Left lung (tissue), 14 donors: ENCODE data around the gene ARCN1. TPM values are rescaled to one million over a fixed set of nuclear protein-coding genes. Genes with fewer than 3 reads are reported as not detected.

Experiments
- ATAC-seq: fragments of 200-7000 bp; cut with Tn5 transposase; one replicate; pipeline ENCODE4 v1.9.1; 2020; ENCODE audit warnings: moderate library complexity
- DNase-seq, 4 donors: peaks; one replicate each; pipeline ENCODE4 v3.0.0-alpha.2; 2013 to 2020
- H3K27ac ChIP-seq, 2 donors: fragments of 200-600 bp; sonication (generic) in 1 of 2; one replicate each; pipeline versions ENCODE4 v1.5.0 to v1.8.0; 2020 to 2021
- H3K27me3 ChIP-seq, 2 donors: fragments of 200-600 bp; sonication (generic) in 1 of 2; one replicate each; pipeline versions ENCODE4 v1.5.0 to v1.8.0; 2020 to 2021
- H3K36me3 ChIP-seq, 2 donors: fragments of 200-600 bp; sonication (generic) in 1 of 2; one replicate each; pipeline versions ENCODE4 v1.5.0 to v1.8.0; 2020 to 2021
- H3K4me1 ChIP-seq, 2 donors: fragments of 200-600 bp; one replicate each; pipeline ENCODE4 v1.8.0; 2021
- H3K4me3 ChIP-seq, 2 donors: fragments of 200-600 bp; sonication (generic) in 1 of 2; one replicate each; pipeline versions ENCODE4 v1.5.0 to v1.8.0; 2020 to 2021; ENCODE audit warnings: mild to moderate bottlenecking in 1 of 2
- H3K9me3 ChIP-seq, 2 donors: fragments of 200-600 bp; sonication (generic) in 1 of 2; one replicate each; pipeline versions ENCODE4 v1.5.0 to v1.8.0; 2020 to 2021
- CTCF ChIP-seq, 2 donors: fragments of 200-600 bp; sonication (generic) in 1 of 2; IDR thresholded peaks; one replicate each; pipeline versions ENCODE4 v1.5.0 to v1.8.0; 2021; ENCODE audit warnings: antibody characterized with exemption in 2 of 2
- intact Hi-C, 2 donors: fragments of 100-400 bp; cut with DNase I; formaldehyde crosslinking; loops; one replicate each; pipeline versions ENCODE4 v1.11.2 to v1.14.2; 2022
- long read RNA-seq, 12 donors: library from polyadenylated mRNA in 2 of 12; unstranded in 2 of 12; transcript quantifications; one replicate each; pipeline ENCODE4 v2.0.0 and lab custom pipeline, GENCODE V29; 2019 to 2026
- polyA plus RNA-seq, 6 donors: library from polyadenylated mRNA; unstranded; fragments of 120-200 nt; gene quantifications; one replicate each; pipeline ENCODE4 v1.2.1, GENCODE V29; 2013; ENCODE audit not compliant: insufficient read length in 6 of 6
- total RNA-seq, 2 donors: library from RNA; stranded (reverse); fragmentation: NEBNext Ultra II Directional; extraction: Animal tissue kit (Norgen Biotek cat#: 25700); gene quantifications; one replicate each; pipeline ENCODE4 v1.2.1, GENCODE V29; 2021
- donor health status: DM: no; HTN: yes; CAD: no.
- donor health status: DM: no; HTN: no; CAD: no.

Gene ARCN1
- total RNA-seq (100 to 1,000 TPM; 141 to 163 TPM), polyA plus RNA-seq (100 to 1,000 TPM; 150 to 171 (median 168) TPM)
- long read RNA-seq, donor 1, transcript ARCN1-201 (10 exons, 3,845 nt): major isoform, 19 of 72 reads
- long read RNA-seq, donor 1, partial matches to known transcripts: 53 of 72 reads
- long read RNA-seq, donor 1, other reads (novel, unspliced or antisense): 0 of 72 reads
- long read RNA-seq, donor 2, transcript ARCN1-201 (10 exons, 3,845 nt): major isoform, 19 of 114 reads
- long read RNA-seq, donor 2, partial matches to known transcripts: 94 of 114 reads
- long read RNA-seq, donor 2, other reads (novel, unspliced or antisense): 0 of 114 reads
- long read RNA-seq, donor 3, transcript ARCN1-201 (10 exons, 3,845 nt): major isoform, 16 of 35 reads
- long read RNA-seq, donor 3, partial matches to known transcripts: 19 of 35 reads
- long read RNA-seq, donor 3, other reads (novel, unspliced or antisense): 0 of 35 reads
- long read RNA-seq, donor 4, partial matches to known transcripts: 9 of 11 reads
- long read RNA-seq, donor 4, other reads (novel, unspliced or antisense): 2 of 11 reads
- long read RNA-seq, donor 5, transcript ARCN1-201 (10 exons, 3,845 nt): major isoform, 21 of 65 reads
- long read RNA-seq, donor 5, partial matches to known transcripts: 44 of 65 reads
- long read RNA-seq, donor 5, other reads (novel, unspliced or antisense): 0 of 65 reads
- long read RNA-seq, donor 6, transcript ARCN1-201 (10 exons, 3,845 nt): major isoform, 11 of 66 reads
- long read RNA-seq, donor 6, partial matches to known transcripts: 55 of 66 reads
- long read RNA-seq, donor 6, other reads (novel, unspliced or antisense): 0 of 66 reads
- long read RNA-seq, donor 7, transcript ARCN1-201 (10 exons, 3,845 nt): major isoform, 11 of 17 reads
- long read RNA-seq, donor 7, partial matches to known transcripts: 5 of 17 reads
- long read RNA-seq, donor 7, other reads (novel, unspliced or antisense): 0 of 17 reads
- long read RNA-seq, donor 8, transcript ARCN1-201 (10 exons, 3,845 nt): major isoform, 14 of 74 reads
- long read RNA-seq, donor 8, partial matches to known transcripts: 59 of 74 reads
- long read RNA-seq, donor 8, other reads (novel, unspliced or antisense): 0 of 74 reads
- long read RNA-seq, donor 9: 0 reads
- long read RNA-seq, donor 10, partial matches to known transcripts: 1 of 1 reads
- long read RNA-seq, donor 10, other reads (novel, unspliced or antisense): 0 of 1 reads
- long read RNA-seq, donor 11, transcript ARCN1-201 (10 exons, 3,845 nt): major isoform, 9 of 38 reads
- long read RNA-seq, donor 11, partial matches to known transcripts: 29 of 38 reads
- long read RNA-seq, donor 11, other reads (novel, unspliced or antisense): 0 of 38 reads
- long read RNA-seq, donor 12, transcript ARCN1-201 (10 exons, 3,845 nt): major isoform, 8 of 20 reads
- long read RNA-seq, donor 12, partial matches to known transcripts: 12 of 20 reads
- long read RNA-seq, donor 12, other reads (novel, unspliced or antisense): 0 of 20 reads

- TF ChIP-seq CTCF (IDR thresholded peaks at IDR 0.05): no peak
- intact Hi-C loops: no loop called here
- peak; percentile 92 for ATAC-seq
- Histone ChIP-seq H3K27ac (peak within 1 kb of the TSS; percentile 97 to 99), H3K9me3 (no peaks in the 10 kb centered on the region), H3K4me1 (peaks cover 22 to 41% of the 10 kb centered on the region in 2 donors), H3K27me3 (no peaks in the 10 kb centered on the region), H3K4me3 (peak within 1 kb of the TSS; percentile 98 to 100), H3K36me3 (peaks cover 0 to 1% of the 10 kb centered on the region in 2 donors)
- peak; percentile 83 to 92 (median 88) for DNase-seq
These were observed at the start of gene ARCN1 for GRCh38 chr11:118572061-118572980. TSS of gene ARCN1 (plus strand) at chr11:118572409. CDS start at chr11:118572548, 139 bp downstream.

- ATAC-seq: peak; percentile 80
These were observed 49.6 kb upstream of the ARCN1 start for GRCh38 chr11:118522571-118523072.

GRCh38 chr11:118524356-118524755 lies 47.9 kb upstream of the ARCN1 start:
- ATAC-seq: no peak
- Histone ChIP-seq H3K27ac (peak overlapping the region in 1 of 2 donors; percentile 4), H3K4me3 (no peak overlapping the region), H3K9me3 (no peaks in the 10 kb centered on the region), H3K27me3 (no peaks in the 10 kb centered on the region), H3K4me1 (peaks cover under 1 to 6% of the 10 kb centered on the region in 2 donors), H3K36me3 (peaks cover 3 to 61% of the 10 kb centered on the region in 2 donors)
- no peak for DNase-seq
- TF ChIP-seq CTCF (IDR thresholded peaks at IDR 0.05): no peak
- intact Hi-C loops: no loop called here

More at GRCh38 chr11:118522571-118523072, 49.6 kb upstream of the ARCN1 start:
- no peak for TF ChIP-seq CTCF (IDR thresholded peaks at IDR 0.05)
- no peaks in the 10 kb centered on the region for H3K9me3 ChIP-seq
- intact Hi-C loops: no loop called here
- no peak overlapping the region for H3K4me3 ChIP-seq
- no peaks in the 10 kb centered on the region for H3K27me3 ChIP-seq
- peak in 1 of 4 donors; percentile 16 for DNase-seq
- no peak overlapping the region for H3K27ac ChIP-seq
- H3K36me3 ChIP-seq: peaks cover 3 to 78% of the 10 kb centered on the region in 2 donors
- H3K4me1 ChIP-seq: peaks cover 0 to 6% of the 10 kb centered on the region in 2 donors
